ENCODE measurements around the gene TMCC3.

TMCC3 gene

DNA sequence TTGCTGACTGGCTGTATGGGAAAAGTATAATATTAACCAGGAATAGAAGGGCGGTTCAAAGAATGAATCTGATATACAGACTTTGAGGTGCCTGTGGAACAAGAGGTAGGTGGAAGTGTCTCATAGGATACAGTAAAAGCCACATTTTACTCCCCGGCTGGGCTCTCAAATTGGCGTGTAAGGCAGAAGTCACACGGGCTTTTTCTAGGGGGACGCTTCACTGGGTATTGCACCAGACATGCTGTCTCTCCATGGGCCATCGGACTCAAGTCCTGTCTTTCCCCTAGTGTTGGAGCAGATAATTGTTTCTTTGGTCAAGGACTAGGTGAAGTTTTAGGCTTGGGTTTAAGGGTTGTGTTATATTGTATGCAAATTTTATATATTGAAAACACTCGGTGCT lies 9.1 kb downstream of the TMCC3 start:
- in situ Hi-C loops (cut with HindIII; ENCODE audit: low pct_ligation_motif_present, low pct_unique_long_range_greater_than_20kb, low sequenced_read_pairs), result no loop called here
- DNase-seq, result peak; percentile 53

- in situ Hi-C loops (cut with HindIII; ENCODE audit: low pct_ligation_motif_present, low pct_unique_long_range_greater_than_20kb, low sequenced_read_pairs), result no loop called here
- DNase-seq, result peak; percentile 95
Measured at GRCh38 chr12:94640134-94640928, 10.0 kb downstream of the TMCC3 start.

DNA sequence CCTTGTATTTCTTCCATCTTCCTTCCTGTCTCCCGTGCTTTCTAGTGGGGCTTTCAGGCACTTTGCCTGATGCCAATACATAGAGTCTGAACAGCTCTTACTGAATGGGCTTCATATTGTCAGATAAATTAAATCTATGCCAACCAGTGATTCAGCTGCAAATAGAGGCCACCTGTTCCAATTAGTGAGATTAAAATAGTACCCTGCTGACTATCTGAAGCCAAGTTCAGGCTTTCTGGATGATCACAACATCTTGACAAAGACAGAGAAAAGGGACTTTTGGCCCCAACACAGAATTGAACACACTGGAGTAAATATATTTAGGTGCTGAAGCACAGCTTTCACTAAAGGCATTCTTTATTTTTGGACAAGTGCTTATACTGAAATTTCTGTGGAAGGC lies 11.8 kb downstream of the TMCC3 start:
- DNase-seq, result no peak
- in situ Hi-C loops (cut with HindIII; ENCODE audit: low pct_ligation_motif_present, low pct_unique_long_range_greater_than_20kb, low sequenced_read_pairs), result no loop called here

GRCh38 chr12:94637390-94638113 lies 12.8 kb downstream of the TMCC3 start:
- DNase-seq, result no peak
- in situ Hi-C loops (cut with HindIII; ENCODE audit: low pct_ligation_motif_present, low pct_unique_long_range_greater_than_20kb, low sequenced_read_pairs), result no loop called here

DNA sequence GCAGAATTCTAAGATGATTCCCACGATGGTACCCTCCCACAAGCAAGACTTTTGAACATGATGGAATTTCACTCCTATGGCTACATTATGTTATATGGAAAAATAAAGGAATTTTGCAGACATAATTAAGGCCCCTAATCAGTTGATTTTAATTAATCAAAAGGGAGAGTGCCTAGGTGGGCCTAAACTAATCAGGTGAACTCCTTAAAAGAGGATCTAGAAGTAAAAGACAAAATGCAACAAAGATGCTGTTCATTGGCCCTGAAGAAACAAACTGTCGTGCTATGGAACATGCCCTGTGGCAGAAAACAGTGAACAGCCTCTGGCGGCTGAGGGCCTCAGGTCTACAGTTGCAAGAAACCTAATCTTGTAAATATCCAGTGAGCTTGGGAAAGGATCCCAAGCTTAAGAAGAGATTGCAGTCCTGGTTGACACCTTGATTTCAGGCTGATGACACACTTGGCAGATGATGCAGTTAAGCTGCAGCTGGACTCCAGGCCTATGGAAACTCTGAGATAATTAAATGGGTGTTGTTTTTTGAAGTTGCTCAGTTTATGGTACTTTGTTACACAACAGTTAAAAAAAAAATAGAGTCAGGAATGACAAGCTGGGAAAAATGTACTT lies 13.8 kb downstream of the TMCC3 start:
- in situ Hi-C loops (cut with HindIII; ENCODE audit: low pct_ligation_motif_present, low pct_unique_long_range_greater_than_20kb, low sequenced_read_pairs), result no loop called here

GRCh38 chr12:94634717-94635116 lies 15.6 kb downstream of the TMCC3 start:
- no peak for DNase-seq
- in situ Hi-C loops (cut with HindIII; ENCODE audit: low pct_ligation_motif_present, low pct_unique_long_range_greater_than_20kb, low sequenced_read_pairs), result no loop called here

More for the DNA sequence above, 13.8 kb downstream of the TMCC3 start:
- DNase-seq, result no peak

GRCh38 chr12:94633401-94633800 lies 17.0 kb downstream of the TMCC3 start:
- in situ Hi-C loops (cut with HindIII; ENCODE audit: low pct_ligation_motif_present, low pct_unique_long_range_greater_than_20kb, low sequenced_read_pairs), result no loop called here
- DNase-seq, result no peak

- in situ Hi-C loops (cut with HindIII; ENCODE audit: low pct_ligation_motif_present, low pct_unique_long_range_greater_than_20kb, low sequenced_read_pairs), result no loop called here
- DNase-seq, result no peak
Measured at GRCh38 chr12:94631058-94631457, 19.3 kb downstream of the TMCC3 start.

DNA sequence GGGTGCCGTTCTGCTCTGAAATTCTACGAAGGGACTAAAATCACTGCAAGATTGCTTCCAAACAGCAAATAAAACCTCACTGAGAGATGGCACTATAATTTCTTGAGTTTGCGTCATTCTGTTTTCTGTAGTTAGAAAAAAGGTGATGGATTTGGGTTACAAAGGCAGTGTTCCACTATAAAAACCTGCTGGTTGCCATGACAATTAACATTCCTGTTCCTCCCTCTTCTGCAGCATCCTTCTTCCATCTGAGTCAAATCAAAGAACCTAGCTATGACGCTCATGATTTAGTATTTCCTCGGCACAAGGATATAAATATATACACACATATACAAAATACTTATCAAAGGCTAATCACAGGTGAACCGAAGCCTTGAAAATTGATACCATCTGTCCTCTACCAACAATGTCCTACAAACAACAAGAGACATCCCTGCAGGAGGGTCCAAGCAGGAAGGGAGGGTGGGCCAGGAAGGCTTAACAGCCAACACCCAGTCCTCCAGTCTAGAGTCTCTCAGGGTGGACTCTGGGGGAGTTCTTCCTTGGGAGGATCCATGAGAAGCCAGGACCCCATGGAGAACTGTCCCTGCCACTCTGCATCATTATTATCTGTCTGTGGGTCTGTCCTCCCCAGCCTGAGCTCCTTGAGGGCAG lies 21.4 kb downstream of the TMCC3 start:
- in situ Hi-C loops (cut with HindIII; ENCODE audit: low pct_ligation_motif_present, low pct_unique_long_range_greater_than_20kb, low sequenced_read_pairs), result no loop called here
- DNase-seq, result no peak

DNA sequence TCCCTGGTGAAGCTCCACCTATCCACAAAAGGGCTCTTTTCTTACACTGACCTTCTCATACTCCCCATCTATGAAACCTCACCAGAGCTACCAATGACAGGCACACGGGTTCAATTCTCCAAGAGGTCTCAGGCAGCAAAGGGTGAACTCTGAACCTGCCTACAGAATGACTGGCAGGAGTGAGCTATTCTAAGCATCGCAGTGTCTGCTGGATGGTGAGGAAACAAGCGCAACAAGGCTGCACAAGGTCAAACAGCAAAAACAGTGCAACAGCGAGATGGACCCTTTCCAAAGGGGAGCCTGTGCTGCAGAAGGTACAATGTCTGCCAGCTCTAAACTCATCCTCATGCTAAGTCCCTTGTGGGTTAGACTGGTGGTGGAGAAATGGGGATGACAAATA lies 22.0 kb downstream of the TMCC3 start:
- in situ Hi-C loops (cut with HindIII; ENCODE audit: low pct_ligation_motif_present, low pct_unique_long_range_greater_than_20kb, low sequenced_read_pairs), result no loop called here
- DNase-seq, result no peak

- in situ Hi-C loops (cut with HindIII; ENCODE audit: low pct_ligation_motif_present, low pct_unique_long_range_greater_than_20kb, low sequenced_read_pairs), result no loop called here
- no peak for DNase-seq
Measured at GRCh38 chr12:94625531-94625930, 24.8 kb downstream of the TMCC3 start.

DNA sequence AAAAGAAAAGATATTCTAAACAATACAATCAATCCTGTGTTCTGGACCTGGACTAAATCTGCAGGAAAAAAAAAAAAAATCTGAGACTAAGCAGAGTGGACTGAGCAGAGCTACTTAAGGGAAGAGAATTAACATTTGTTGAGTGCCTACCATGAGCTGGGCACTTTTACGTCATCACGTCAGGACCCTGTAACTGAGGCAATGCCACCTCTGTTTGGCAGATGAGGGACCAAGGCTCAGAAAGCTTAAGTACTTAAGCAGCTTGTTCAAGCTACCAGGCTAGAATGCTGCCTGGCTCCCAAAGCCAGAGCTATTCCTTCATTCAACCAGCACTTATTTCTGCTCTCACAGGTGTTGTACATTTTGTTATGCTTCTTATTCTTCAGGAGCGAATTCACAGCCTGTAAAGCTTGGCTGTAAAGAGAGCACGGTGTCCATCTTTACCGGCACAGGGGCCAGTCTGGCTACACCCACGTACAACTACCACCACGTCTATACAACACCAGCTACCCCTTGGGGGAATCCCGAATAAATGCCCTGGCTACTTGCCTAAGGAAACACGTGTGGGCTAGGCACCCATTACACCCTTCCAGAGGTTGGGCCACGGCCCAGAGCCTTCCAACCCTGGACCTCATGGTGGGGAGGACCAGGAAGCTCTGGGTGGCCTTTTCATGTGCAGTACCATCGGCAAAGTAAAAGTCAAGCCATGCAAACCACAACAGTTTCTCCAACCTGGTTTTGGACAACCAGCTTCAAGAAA lies 27.0 kb downstream of the TMCC3 start:
- no peak for DNase-seq
- in situ Hi-C loops (cut with HindIII; ENCODE audit: low pct_ligation_motif_present, low pct_unique_long_range_greater_than_20kb, low sequenced_read_pairs), result no loop called here

DNA sequence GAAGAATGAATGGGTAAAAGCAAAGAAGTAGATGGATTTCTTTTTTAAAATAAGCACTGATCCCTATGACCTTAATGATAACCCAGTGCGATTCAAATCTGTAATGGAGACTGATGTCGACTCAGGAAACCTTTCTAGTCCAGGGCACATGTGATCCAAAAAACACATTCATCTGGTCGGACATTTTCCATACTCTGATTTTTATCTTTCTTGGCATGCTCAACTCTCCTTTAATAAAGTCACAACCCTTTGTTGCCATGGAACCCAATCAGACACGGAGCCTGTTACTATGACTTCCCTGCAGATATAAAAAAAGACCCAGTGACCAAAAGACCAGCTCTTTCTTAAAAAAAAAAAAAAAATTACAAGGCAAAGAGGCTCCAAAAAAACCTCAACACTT lies 27.9 kb downstream of the TMCC3 start:
- no peak for DNase-seq
- in situ Hi-C loops (cut with HindIII; ENCODE audit: low pct_ligation_motif_present, low pct_unique_long_range_greater_than_20kb, low sequenced_read_pairs), result no loop called here

GRCh38 chr12:94621662-94622359 lies 28.5 kb downstream of the TMCC3 start:
- DNase-seq, result peak; percentile 95
- in situ Hi-C loops (cut with HindIII; ENCODE audit: low pct_ligation_motif_present, low pct_unique_long_range_greater_than_20kb, low sequenced_read_pairs), result no loop called here

- DNase-seq, result peak; percentile 48
- in situ Hi-C loops (cut with HindIII; ENCODE audit: low pct_ligation_motif_present, low pct_unique_long_range_greater_than_20kb, low sequenced_read_pairs), result no loop called here
Measured at GRCh38 chr12:94620621-94621020, 29.7 kb downstream of the TMCC3 start.

DNA sequence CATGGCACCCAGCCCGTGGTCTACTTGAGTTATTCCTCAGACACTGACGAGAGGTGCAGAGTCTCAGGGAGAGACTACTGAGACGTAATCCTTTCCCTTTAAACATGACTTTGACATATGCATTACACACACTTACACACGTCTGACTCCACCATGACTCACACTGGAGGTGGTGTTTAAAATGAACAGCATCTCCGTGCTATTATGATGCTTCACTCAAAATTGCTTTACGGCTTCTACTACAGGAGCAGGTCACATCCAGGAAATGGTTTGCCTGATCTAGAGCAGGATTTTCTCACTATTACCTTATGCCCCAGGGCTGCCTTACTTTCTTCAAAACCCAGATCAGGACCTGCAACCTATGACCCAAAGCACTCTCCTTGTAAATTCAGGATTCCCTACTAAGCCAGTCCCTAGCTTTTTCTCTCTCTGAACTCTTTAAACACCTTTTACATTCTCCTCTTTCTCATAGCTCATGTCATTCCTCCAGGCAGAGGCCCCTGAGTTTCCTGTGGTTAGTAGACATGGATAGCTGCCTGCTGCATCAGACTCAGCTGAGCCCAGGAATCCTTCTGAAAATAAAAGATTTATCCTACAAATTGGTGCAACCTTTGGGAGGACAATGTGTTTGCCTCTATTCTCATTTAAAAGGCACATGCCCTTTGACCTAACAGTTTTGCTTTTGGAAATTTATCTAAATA lies 31.2 kb downstream of the TMCC3 start:
- DNase-seq, result peak; percentile 85
- in situ Hi-C loops (cut with HindIII; ENCODE audit: low pct_ligation_motif_present, low pct_unique_long_range_greater_than_20kb, low sequenced_read_pairs), result no loop called here

GRCh38 chr12:94617101-94617500 lies 33.3 kb downstream of the TMCC3 start:
- no peak for DNase-seq
- in situ Hi-C loops (cut with HindIII; ENCODE audit: low pct_ligation_motif_present, low pct_unique_long_range_greater_than_20kb, low sequenced_read_pairs), result no loop called here

Data from ACHN (cell line).